Activated CD4-positive, CD25-positive, alpha-beta regulatory T cell treated with anti-CD3 and anti-CD28 coated beads, Interleukin-2, amount 50 U/mL, for 16 hours (primary cell): ENCODE measurements around the gene INSIG1.

ENCODE experiments used
- DNase-seq: peaks from one replicate; pipeline ENCODE4 v3.0.0-alpha.2; 2020; ENCODE audit warnings: low read depth, low spot score

The INSIG1 gene

GRCh38 chr7:155284496-155285274 is 13.0 kb upstream of the INSIG1 start:
- DNase-seq, result no peak

- no peak for DNase-seq
Observed at GRCh38 chr7:155285423-155285822, 12.3 kb upstream of the INSIG1 start.

DNA sequence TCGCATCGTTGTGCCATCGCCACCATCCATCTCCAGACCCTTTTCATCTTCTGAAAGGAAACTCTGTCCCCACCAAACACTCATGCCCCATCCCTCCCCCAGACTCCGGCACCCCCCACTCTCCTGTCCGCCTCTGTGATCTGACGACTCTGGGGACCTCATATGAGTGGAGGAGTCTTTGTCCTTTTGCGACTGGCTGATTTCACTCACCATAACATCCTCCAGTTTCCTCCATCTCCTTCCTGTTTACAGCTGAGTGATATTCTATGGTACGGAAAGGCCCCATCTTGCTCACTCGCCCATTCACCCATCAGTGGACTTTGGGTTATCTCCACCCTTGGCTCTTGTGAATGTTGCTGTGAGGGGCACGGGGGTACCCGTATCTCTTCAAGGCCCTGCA is 11.8 kb upstream of the INSIG1 start:
- no peak for DNase-seq

- DNase-seq, result no peak
Observed at GRCh38 chr7:155286686-155287085, 11.0 kb upstream of the INSIG1 start.

DNA sequence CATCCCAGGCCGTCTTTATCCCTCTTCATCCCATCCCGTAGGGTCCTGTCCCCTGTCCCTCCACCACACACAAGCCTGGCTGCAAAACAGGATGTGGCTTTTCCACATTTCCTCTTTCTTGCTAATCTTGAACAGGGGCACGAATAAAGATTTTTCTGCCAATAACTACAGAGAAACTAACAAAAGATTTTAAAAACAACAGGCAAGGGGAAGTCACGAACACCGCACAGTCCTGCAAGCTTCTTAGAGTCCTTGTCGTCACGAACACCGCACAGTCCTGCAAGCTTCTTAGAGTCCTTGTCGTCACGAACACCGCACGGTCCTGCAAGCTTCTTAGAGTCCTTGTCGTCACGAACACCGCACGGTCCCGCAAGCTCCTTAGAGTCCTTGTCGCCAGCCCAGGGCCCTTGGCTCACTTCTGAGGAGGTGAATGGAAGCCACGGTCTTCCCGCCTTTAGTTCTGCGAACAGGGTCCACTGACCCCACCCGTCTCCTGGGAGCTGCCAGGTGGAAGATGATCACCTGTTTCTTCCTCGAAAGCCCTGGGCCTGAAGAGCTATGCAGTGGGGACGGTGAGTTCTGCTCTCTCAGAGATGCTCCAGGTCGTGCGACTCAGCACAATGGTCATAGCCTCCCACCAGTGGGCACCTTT is 10.3 kb upstream of the INSIG1 start:
- no peak for DNase-seq

- no peak for DNase-seq
Observed at GRCh38 chr7:155288055-155288454, 9.6 kb upstream of the INSIG1 start.

DNA sequence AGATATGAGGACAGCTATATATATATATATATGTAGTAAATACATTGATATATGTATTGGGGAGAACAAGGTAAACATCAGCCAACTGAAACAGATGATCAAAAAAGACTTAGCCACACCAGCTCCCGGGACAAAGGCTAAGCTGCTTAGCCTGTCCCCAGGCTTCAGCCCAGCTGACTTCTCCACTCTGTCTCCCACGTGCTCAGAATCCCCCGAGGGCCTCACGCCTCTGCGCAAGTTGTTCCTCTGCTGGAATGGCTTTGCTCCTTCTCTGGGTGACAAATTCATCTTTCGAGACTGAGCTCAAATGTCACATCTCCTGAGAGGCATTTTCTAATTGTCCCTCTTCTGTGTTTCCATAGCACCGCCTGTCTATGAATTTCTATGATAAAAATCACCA is 8.6 kb upstream of the INSIG1 start:
- DNase-seq, result no peak

DNA sequence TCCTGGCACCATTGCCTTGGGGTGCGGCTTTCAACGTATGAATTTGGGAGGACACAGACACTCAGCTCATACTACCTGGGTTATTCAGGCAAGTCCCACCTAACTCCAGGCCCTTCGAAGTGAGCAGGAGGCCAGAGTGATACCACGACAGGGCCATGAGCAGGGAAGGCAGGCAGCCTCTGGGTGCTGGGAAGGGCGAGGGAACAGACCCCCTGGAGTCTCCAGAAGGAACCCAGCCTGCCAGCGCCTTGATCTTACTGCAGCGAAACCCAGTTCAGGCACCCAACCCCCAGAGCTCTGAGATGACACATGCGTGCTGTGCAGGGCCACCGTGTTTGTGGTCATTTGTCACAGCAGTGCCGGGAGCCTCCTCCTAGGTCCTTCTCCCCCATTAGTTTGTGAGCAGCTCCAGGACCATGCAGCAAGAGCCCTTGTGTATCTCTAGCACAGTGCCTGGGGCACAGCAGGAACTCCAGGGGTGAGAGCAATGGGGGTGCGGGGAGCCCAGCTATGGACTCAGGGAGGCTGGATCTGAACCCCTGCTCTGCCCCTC is 7.7 kb upstream of the INSIG1 start:
- DNase-seq, result no peak

GRCh38 chr7:155291045-155291530 is 6.6 kb upstream of the INSIG1 start:
- no peak for DNase-seq

- no peak for DNase-seq
Observed at GRCh38 chr7:155291729-155292128, 5.9 kb upstream of the INSIG1 start.

GRCh38 chr7:155292680-155293226 is 4.9 kb upstream of the INSIG1 start:
- DNase-seq, result no peak

DNA sequence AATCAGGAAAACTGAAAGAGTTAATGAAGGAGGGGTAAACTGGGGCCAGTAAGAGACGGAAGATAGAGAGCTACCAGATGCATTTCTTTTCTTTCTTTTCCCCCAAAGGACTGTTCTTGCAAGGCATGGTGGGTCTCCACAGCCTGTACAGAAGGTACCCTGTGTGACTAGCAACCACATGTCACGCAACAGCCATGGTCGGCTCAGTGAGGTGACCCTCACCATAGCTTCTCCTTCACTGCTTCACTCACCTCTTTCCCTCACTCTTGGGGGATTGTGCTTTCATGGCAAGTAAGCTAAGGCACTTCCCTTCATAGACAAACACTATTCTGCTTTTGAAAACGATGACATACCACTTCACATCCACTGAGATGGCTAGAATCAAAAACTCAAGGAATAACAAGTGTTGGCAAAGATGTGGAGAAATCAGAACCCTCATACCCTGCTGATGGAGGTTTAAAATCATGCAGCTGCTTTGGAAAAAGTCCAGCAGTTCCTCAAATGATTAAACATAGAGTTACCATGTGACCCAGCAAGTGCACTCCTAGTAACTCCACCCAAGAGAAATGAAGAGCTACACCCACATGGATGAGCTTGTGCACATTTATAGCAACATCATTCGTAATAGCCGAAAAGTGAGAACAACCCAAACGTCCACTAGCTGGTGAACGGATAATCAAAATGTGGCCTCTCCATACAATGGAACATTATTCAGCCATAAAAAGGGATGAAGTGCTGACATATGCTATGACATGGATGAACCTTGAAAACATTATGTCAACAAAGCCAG is 3.8 kb upstream of the INSIG1 start:
- no peak for DNase-seq

GRCh38 chr7:155294511-155294778 is 3.2 kb upstream of the INSIG1 start:
- no peak for DNase-seq

- no peak for DNase-seq
Observed at GRCh38 chr7:155295511-155295910, 2.2 kb upstream of the INSIG1 start.

- DNase-seq, result no peak
Observed at GRCh38 chr7:155296006-155296787, 1.5 kb upstream of the INSIG1 start.

GRCh38 chr7:155296788-155297516 is 726 bp upstream of the INSIG1 start:
- peak; percentile 68 for DNase-seq

DNA sequence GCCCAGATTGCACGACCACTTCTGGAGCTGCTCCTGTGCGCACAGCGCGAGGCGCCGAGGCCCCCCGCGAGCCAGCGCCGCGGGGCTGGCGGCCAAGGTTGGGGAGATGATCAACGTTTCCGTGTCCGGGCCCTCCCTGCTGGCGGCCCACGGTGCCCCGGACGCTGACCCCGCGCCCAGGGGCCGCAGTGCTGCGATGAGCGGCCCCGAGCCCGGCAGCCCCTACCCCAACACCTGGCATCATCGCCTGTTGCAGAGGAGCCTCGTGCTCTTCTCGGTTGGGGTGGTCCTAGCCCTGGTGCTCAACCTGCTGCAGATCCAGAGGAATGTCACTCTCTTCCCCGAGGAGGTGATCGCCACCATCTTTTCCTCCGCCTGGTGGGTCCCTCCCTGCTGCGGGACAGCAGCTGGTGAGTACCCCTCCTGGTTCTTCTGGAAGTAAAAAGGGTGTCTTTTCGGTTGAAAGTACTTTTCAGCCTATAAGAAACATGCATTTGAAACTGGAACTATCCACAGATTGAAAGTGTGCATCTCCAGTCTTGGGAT is 683 bp downstream of the INSIG1 start:
- DNase-seq, result no peak

DNA sequence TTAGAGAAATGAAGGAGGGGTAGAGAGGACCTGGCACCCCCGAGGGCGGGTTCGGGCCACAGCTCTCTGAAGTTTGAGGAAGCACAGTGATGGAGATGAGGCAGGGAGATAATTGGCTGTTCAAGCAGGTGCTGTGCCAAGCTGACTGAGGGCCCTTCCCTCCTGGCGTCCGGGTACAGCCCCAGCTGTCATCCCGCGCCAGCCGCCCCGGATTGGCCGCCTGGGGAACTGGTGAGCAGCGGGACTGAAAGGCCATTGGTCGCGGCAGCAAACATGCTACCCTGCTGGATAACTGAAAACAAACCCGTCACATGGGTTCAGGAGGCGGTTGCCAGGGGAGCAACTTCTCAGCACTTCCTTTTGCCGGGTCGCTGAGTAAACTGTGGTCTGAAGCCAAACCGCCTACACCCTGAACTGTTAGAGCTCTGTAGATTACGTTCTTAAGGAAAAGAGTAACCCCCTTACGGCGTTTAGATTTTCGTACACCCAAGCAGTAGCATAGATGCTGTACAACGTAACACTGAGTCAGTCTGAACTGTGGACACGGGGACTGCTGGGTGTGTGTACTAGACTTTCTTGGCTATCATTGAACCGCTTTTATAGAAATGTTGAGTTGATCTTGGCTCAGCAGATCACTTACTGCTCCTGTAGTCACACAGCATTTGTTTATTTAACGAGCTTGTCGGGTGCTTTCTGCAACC is 1.3 kb downstream of the INSIG1 start:
- peak; percentile 93 for DNase-seq

DNA sequence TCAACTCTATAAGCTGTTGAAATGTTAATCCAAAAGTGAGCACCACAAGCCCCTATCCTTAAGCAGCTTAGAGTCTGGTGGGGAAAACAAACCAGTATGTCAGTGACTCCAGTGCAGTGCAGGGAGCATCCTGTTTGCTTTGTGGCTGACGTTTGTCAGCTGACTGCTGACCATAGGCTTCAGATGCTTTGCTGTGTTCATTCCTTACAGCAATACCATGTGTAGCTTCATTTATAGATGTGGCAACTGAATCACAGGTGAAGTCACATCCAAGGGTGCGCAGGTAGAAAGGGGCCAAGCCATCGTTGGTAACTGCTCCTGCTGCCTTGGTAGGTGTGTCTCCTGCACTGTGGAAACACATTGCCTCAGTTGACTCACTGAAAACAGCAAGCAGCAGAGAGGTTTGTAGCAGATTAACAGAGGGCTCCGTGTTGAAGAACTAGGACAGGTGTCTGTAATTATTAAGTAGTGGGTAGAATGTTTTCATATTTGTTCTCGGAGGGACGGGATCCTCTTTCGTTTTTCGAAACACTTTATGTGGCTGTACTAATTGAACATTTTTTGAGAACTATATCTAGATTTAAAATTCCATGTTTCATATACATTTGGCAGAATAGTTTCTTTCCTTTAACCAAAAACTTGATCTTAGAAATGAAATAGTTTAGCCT is 2.0 kb downstream of the INSIG1 start:
- no peak for DNase-seq
